Measurements from ENCODE around the gene UNC79.

The UNC79 gene

DNA sequence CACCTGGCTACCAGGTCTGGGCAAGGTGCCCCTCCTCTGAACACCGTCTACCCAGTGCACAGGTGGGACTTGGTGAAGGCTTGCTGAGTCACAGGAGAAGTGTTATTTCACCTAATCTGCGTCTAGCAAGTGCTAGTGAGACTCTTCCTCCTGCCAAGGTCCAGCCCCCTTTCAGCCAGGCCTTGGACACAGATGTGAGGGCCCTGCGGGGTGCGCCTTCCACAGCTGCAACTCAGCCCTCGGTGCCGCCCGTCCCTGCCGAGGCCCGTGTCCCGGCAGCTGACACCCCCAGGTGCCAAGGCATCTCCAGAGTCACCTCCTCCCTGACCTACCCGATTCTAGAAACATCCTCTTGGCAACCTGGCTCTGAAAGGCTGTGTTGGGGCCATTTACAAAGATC is 302.5 kb downstream of the UNC79 start:
- DNase-seq: no peak

GRCh38 chr14:93733631-93734030 is 302.9 kb downstream of the UNC79 start:
- no peak for DNase-seq

DNA sequence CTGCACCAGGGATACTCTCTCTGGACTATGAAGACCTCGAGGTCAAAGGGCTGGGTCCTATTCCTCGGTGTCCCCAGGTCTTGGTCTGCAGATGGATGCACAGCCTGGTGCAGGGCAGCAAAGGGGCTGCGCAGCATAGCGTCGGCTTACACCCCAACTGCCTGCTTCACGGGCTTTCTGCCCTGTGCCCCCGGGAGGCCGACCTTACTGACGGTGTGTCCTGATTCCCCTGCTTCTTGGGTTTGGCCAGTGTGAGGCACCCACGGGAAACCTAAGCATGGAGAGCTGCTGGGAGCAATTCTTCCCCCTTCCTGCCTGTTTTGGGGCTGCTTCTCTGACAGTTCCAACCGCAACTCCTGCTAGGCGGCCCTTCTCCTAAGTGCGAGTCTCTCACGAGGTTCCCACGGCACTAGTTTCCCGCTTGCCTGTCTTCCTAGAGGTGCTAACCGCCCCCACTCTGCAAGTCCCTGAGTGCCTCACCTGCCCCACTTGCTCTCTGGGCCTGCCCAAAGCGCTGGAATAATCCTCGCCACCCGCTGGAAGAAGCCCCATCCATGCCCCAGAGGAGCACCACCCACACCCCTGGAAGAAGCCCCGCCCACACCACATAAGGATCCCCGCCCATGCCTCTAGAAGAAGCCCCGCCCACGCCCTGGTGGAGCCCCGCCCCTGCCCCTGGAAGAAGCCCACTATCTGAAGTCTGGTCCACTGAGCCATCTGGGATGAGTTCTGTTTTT is 303.5 kb downstream of the UNC79 start:
- DNase-seq: no peak

DNA sequence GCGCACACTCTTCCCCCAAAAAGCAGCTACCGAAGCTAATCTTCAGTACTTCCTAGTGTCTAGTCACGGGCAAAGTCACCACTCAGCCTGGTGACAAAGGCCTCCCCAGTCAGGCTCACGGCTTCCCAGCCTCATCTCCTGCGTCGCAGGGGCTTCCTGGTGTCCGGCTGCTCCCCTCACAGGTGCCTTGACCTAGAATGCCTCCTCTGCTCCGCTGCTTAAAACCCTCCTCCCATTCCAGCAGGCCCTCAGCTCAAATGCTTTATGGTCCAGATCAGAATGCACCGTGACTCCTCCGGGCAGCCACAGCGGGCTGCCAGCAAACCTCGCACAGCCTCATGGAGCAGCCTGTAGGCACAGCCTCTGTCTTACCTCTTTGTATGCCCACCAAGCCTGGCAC is 304.5 kb downstream of the UNC79 start:
- DNase-seq: no peak

DNA sequence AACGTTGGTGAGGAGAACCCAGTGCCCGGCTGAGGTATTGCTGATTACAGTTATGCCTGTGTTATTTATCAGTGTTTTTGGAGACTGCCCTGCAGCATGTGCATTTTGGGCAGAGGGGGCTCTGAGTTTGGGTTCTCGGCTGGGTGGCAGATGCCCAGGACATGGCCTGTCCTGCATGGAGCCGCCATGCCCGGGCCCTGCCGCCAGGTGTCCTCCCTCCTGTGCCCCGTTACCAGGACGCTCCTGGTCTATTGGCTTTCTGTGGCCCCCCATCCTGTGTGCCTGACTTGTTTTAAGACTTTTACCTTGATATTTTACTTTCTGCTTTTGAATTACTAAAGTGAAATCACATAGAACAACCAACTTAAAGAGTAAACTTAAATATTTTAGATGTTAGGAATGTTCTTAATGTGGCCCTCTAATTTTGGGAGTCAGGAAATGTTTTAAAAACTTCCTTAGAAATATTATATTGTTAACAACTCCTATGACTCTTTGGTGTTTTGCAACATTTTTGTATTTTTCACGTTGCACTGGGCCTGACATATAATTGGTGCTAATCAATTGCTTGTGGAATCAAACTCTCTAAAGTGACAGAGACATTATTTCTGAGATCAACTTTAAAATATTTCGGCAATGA is 305.8 kb downstream of the UNC79 start:
- no peak for DNase-seq

GRCh38 chr14:93737634-93738033 is 306.9 kb downstream of the UNC79 start:
- DNase-seq: no peak

DNA sequence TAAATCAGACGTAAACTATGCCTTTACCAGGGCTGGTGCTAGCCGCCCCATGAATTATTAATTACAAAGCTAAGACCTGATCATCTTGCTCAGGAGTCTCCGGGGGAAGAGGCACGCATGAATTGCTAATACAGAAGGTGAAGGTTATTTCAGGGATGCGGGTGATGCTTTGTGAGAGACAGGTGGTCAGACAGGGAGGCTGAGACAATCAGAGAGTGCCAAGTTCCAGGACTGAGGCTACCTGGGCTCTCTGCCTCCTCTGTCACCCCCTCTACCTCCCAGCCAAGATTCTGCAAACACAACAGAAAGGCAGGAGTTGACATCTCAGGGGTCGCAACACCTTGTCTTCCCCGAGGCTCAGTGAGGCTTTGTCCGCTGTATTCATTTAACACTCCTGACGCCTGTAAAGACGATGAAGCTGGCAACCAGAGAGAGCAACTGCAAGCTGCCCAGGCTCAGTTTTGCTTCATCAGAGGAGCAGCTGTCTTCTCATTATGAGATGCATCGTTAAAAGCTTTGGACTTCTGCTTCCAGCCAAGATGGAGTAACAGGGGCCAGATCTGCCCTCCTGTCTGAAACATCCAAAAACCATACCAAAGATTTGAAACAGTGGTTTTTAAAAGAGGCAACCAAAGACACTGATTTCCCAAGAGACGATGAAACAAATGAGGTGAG is 311.0 kb downstream of the UNC79 start:
- no peak for DNase-seq

- no peak for DNase-seq
These were observed 312.0 kb downstream of the UNC79 start for GRCh38 chr14:93742761-93743160.

GRCh38 chr14:93743270-93744060 is 312.7 kb downstream of the UNC79 start:
- no peak for DNase-seq

DNA sequence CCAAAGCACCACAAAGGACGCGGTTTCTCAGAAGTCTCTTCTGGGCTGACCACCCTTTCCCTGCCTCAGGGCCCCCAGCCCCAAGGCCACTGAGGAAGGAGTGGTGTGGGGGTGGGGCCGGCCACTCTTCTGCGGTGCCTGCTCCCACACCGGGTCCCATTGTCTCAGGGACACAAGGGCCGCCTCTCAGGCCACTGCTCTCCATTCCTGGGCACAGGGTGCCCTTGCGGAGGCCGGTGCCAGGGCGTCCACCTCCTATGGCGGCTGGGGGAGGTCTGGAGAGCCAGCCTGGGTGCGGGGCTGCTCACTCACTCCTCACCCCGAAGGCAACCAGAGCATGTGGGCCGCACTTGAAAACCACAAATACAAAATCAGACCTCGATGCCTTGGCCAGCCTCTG is 313.4 kb downstream of the UNC79 start:
- no peak for DNase-seq

DNA sequence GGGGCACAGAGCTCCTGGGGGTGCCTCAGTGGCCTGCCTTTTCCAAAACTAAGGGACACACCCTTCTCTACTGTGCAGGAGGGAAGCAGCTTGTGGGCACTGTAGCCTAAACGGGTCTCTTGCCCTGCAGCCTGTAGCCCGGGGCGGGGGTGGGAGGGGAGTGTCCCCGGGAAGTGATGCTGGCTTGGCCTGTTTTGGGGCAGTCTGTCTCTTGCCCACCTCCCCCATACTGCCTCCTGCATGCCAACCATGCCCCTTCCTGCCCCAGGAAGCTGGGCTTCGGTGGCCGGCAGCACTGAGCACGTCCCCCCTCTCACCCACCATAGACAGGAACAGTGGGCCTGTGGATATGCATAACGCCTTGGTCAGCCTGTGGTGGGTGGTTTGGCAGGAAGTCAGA is 314.1 kb downstream of the UNC79 start:
- no peak for DNase-seq

- no peak for DNase-seq
These were observed 315.0 kb downstream of the UNC79 start for GRCh38 chr14:93745603-93746273.

DNA sequence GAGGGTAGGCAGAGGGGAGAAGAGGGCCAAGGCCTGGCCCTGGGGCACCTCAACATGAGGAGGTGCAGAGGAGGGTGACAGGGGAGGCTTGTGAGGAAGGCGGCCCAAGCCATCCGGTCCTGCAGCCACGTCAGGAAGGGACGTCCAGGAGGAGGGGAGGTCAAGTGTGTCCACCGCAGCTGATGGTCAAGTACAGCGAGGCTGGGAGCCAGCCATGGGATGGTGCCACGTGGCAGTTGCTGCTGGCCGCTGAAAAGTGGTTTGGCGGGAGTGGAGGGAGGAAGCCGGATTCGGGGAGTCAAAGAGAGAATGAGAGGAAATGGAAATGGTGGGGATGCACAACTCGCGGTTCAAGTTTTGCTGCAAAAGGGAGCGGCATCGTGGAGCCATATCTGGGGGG is 316.4 kb downstream of the UNC79 start:
- DNase-seq: no peak

GRCh38 chr14:93747560-93747959 is 316.8 kb downstream of the UNC79 start:
- DNase-seq: no peak

- no peak for DNase-seq
These were observed 317.7 kb downstream of the UNC79 start for GRCh38 chr14:93748208-93749075.

- no peak for DNase-seq
These were observed 318.3 kb downstream of the UNC79 start for GRCh38 chr14:93749076-93749420.

DNA sequence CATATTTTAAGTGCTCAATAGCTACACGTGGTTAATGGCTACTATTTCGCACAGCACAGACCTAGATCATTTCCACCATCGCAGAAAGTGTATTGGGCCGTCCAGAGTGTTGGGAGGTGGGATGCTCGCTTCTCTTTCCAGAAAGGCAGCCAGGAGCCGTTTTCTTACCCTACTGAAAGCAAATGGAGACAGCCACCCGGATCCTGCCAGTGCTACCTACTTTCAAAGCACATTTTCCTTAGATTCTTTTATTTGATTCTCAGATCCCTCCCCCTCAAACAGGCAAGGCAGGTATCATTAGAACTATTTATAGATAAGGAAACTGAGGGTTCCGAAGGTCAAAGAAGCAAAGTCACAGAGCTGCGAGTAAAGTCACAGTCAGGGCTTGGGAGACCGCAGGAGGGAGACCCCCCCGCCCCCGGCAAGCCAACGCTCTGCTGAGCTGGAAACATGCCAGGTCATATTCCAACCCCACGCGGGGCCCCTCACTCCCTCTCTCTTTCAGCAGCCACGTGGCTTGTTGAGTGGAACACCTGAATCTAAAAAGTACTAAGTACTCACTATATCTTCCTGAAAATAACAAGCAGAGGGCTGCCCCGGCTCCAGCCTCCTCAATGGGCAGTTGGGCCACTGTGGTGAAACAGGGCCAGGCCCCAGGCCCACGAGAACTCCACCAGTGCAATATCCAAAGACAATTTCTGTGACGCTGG is 321.4 kb downstream of the UNC79 start:
- DNase-seq: peak; percentile 17

- DNase-seq: no peak
These were observed 322.3 kb downstream of the UNC79 start for GRCh38 chr14:93752980-93753561.

GRCh38 chr14:93753647-93754046 is 322.9 kb downstream of the UNC79 start:
- no peak for DNase-seq

DNA sequence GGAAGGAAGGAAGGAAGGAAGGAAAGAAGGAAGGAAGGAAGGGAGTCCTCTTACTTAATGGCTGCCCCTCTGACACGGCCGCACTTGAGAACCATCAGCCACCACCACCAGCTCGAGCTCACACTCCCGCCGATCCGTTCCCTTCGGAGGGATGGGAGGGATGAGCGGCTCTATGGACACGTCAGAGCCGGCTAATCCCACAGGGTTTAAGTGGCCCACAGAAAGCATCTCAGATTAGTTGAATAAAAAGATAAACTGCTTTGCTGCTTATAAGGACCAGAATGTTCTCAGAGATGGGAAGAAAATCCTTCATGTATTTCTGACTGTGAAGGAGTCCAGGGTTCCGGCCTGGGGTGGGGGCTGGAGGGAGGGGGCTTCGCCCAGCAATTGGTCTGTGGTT is 326.5 kb downstream of the UNC79 start:
- no peak for DNase-seq

Measured in NCI-H2171 (cell line).